Femur (tissue), 1 donor: Measurements from ENCODE around the gene GMPPB.

Experiments
- DNase-seq: peaks from one replicate; pipeline ENCODE4 v3.0.0-alpha.2; 2017

GMPPB gene

DNA sequence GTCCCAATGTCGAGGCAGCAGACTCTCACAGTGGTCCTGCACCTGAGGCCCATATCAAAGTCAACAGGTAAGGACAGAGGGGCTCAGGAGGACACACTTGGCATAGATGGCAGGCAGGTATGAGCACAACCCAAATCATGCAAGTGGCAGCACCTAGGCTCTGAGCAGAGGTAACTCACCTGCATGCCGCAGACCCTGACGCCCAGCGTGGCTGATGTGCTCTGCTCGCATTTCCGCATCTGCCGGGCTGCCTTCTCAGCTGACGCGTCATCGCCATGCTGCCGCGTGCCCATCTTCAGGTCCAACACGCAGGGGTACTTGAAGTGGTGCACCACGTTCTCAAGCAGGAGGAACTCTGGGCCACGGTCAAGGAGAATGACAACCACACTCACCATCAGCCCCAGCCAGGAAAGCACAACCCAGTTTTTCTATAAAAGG is 4.2 kb upstream of the GMPPB start:
- no peak for DNase-seq

DNA sequence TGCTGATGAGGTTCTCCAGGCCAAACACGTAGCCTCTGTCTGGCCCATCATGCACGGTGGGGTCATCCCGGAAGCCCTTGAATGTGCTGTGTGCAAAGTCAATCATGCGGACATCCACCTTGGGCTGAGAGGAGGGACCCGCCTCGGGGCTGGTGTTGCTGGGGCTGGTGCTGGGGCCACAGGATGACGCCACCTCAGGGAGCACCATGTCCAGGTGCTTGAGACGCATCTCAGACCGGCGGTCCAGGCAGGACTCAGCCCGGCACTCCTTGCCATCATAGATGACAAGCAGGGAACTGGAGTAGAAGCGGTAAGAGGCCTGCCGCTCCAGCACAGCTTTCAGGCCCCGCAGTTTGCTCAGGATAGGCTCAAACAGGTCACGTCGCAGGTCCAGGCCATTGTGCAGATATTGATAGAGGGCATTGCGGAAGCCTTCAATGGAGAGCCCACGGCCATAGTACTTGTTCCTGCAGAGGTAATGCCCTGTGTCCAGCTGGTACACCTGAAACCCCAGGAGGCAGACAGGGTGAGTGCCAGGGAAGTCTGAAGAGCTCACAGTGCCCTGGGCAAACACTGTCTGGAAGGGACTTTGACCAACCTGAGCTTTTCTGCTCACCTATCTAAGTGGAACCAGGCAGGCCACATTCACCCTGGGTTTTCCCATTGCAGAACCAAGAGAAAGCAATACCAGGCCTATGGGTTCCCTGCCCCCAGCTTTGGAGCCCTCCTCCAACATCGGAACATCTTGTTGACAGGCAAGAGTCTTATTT is 3.6 kb upstream of the GMPPB start:
- DNase-seq: peak; percentile 24

GRCh38 chr3:49725906-49726681 is 2.3 kb upstream of the GMPPB start:
- peak; percentile 26 for DNase-seq

- DNase-seq: peak; percentile 51
Measured at GRCh38 chr3:49724586-49724985, 835 bp upstream of the GMPPB start.

- peak; percentile 74 for DNase-seq
Measured at GRCh38 chr3:49723296-49723627, 489 bp downstream of the GMPPB start.

DNA sequence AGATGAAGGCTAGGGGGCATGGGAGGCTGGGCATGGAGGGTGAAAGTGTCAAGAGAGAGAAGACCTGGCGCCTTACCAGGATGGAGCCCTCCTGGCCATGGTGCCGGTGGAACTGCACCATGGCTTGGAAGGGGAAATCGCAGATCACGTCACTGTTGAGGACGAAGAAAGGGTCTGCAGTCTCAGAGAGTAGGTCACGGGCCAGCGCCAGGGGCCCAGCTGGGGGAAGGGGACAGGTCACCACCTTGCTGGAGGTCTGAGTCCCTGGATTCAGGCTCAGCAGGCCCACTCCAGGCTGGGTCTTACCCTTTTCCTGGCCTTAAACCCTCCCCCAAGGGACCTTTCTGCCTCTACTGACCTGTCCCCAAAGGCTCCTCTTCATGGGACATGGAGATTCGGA is 855 bp downstream of the GMPPB start:
- peak; percentile 38 for DNase-seq

- DNase-seq: peak; percentile 38
Measured at GRCh38 chr3:49721896-49722781, 1.6 kb downstream of the GMPPB start.

- DNase-seq: peak; percentile 22
Measured at GRCh38 chr3:49721596-49721895, 2.2 kb downstream of the GMPPB start.

GRCh38 chr3:49720855-49721595 is 2.7 kb downstream of the GMPPB start:
- DNase-seq: peak; percentile 20

- peak; percentile 95 for DNase-seq
Measured at GRCh38 chr3:49719214-49719884, 4.4 kb downstream of the GMPPB start, which contains the start of gene AMIGO3. Gene AMIGO3 (minus strand): TSS chr3:49719684. CDS start chr3:49719465, 219 bp downstream.

GRCh38 chr3:49718858-49719213 is 4.9 kb downstream of the GMPPB start:
- DNase-seq: no peak

DNA sequence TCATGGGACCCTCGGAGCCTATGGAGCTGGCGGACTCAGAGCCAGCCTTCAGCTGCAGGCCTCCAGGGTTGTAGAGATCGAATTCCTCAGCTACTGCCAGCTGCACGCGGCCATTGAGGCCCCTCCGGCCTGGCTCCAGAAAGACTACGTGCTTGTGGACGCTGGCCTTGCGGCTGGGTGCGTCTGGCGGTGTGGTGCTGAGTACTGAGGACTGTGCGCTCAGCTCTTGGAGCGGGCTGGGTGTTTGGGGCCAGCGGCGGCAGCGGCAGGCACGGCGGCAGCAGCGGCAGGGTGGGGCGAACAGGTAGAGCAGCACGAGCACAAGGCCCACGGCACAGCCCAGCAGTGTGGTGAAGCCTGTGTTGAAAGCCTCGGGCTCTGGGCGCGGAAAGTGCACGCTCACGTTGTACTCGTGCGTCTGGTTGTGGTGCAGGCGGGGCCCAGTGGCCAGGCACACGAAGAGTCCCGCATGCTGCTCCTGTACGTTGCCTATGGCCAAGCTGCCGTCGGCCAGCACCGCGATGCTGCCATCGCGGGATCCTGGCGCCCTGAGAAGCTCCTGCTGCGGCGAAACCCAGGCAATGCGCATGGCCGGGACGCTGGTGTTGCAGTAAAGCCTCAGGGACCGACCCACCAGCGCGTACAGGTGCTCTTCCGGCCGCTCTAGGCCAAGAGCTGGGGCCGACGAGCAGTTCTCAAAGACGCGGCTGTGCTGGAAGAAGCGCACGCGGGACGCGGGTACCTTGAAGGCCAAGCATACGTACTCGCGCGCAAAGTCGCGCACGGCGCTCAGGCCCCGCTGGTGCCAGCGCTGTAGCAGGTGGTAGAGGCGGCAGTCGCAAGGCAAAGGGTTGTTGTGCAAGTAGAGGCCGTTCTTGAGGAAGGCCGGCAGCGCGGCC is 5.5 kb downstream of the GMPPB start:
- peak; percentile 55 for DNase-seq

DNA sequence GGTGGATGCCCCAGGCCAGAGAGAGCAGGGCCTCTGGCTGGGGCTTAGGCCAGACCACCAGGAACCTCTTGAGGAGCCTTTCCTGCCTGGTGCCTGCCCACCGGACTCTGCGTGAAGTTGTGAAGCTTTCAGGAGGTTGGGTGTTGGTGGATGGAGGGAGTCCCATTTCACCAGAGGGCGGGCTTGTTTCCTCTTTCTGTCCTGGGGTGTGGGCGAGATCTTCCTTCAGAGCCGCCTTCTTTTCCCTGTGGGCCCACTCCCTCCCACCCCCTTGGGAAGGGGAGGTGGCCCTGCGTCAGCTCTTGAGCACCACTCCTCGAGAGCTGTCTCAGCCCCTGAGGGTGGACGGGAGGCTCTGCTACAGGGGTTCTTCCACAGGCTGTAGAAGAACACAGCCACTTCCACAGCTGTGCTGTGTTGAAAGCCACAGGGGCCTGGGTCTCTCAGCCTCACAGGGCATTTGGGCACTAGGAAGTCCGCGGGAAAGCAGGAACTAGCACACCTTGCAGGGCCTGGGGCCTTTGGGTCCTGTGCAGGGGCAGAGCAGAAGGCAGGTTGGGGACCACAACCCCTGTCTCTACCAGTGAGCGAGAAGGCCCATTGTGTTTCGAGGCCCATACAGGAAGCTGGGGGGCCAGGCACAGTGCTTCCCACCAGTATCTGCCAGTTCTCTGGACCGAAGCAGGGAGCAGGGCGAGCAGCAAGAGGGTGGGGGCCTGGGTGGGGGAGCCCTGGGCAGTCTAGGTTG is 6.4 kb downstream of the GMPPB start:
- DNase-seq: peak; percentile 26

DNA sequence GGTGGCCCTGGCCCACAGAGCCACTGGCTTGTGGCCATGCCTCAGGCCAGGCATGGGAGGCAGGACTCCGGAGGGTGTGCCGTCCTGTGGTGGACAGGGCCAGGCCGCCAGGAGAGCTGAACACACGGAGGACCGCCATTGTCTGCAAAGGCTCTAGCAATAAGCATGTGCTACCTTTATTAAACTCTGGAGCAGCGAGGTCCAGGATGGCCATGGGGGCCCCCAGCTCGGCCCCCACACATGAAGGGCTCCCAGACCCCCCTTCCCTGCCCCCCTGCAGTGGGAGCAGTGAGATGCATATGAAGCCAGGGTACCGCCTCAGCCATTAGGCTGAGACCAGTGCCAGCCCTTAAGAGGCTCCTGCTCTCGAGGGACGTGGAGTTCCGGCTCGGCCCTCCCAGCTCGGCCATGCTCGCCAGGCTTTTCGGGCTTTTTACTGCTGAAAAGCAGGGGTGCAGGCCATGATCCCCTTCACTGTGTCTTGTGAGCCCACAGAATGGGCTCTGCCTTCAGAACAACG is 7.0 kb downstream of the GMPPB start:
- peak; percentile 35 for DNase-seq

DNA sequence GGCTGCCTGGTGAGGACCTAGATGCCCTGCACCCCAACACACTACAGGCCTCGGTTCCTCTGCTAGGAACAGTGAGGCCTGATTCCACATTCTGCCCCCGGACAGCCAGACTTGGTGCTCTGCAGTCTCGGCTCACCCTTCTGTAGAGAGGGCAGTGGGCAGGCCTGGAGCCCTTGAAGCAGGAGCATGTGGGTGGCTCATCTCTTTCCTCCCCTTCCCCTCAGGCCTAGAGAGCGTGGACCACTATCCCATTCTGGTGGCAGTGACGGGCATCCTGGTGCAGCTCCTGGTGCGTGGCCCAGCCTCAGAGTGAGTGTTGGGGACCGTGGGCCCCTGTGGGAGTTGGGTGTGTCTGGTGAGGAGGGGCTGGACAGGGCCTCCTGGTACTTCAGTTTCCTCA is 7.6 kb downstream of the GMPPB start:
- peak; percentile 16 for DNase-seq

GRCh38 chr3:49715611-49716121 is 8.1 kb downstream of the GMPPB start:
- peak; percentile 36 for DNase-seq

DNA sequence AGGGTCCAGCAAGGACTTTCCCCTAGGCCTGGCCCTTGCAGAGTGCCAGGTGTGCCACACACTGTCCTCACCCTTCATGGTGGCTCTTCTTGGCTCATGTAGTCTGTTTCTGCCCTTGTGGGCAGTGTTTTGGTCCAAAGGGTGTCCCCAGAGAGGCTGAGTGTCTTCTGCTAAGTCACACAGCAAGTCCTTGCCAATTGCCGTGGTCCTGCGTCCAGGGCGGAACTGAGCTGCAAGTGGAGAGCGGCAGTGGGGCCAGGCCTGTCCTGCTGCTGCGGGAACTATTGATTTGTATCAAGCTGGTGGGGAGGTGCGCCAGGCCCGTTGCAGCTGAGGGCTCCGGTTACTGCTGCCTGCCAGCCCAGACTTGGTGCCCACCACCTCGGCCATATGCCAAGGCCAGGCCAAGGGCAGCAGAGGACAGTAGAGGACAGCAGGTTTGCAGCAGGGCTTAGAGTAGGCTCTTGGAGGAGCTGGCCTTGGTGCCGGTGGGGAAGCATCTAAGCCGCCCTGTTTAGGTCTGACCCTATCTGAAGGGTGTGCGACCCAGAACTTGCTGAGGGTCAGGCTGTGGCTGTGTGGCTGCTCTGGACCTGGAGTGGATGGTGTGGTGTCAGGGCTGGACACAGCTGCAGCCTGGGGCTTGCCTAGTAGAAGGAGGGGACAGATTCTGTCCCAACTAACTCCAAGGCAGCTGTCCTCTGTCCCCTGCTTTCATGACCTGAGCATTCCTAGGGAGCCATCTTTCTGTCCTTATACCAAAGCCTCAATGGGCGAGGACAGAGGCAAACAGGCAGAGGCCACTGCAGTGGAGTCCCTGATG is 8.8 kb downstream of the GMPPB start:
- peak; percentile 29 for DNase-seq

DNA sequence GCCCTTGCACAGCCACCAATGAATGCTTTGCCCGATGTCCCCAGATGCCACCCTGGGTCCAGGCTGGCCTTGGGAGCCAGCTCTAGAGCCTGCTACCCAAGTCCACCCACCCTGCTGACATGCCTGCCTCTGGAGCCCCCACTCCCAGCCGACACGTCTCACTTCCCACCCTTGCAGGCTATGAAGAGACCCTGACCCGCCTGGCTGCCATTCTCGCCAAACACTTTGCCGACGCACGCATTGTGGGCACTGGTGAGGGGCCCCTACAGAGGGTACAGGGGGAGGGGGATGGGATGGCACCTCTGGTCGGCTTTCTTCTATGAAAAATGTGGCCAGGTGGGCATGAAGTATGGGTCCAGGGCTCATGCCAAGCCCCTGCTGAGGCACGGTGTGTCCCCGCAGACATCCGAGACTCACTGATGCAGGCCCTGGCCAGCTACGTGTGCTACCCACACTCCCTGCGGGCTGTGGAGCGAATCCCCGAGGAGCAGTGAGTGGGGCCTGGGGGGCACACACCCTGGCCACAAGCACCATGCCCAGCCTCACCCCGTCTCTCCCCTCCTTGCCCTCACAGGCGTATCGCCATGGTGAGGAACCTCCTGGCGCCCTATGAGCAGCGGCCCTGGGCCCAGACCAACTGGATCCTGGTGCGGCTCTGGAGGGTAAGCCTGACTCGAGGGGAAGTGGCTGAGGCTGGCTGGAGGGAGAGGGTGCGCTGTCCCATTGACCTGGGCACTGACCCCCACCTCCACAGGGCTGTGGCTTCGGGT is 10.2 kb downstream of the GMPPB start:
- peak; percentile 20 for DNase-seq
